KMS-11 (cell line): ENCODE measurements around the gene ACSF2.

Experiments used
- H2AFZ ChIP-seq: fragments of 200-600 bp; sonication (generic); 2 replicates; pipeline ENCODE4 v1.6.1; 2016; ENCODE audit warnings: antibody characterized with exemption, mixed run types, low read depth
- H3K27ac ChIP-seq: fragments of 200-600 bp; sonication (generic); 2 replicates; pipeline ENCODE4 v1.6.1; 2016; ENCODE audit warnings: mild to moderate bottlenecking, mixed run types
- H3K27me3 ChIP-seq: fragments of 200-600 bp; sonication (generic); 2 replicates; pipeline ENCODE4 v1.6.1; 2017; ENCODE audit warnings: mild to moderate bottlenecking, low read depth, mixed run types, moderate library complexity; ENCODE audit not compliant: insufficient read depth
- H3K36me3 ChIP-seq: fragments of 200-600 bp; sonication (generic); 2 replicates; pipeline ENCODE4 v1.6.1; 2017; ENCODE audit warnings: mild to moderate bottlenecking, mixed run types; ENCODE audit not compliant: insufficient read depth
- H3K4me1 ChIP-seq: fragments of 200-600 bp; sonication (generic); 2 replicates; pipeline ENCODE4 v1.6.1; 2016; ENCODE audit warnings: mild to moderate bottlenecking, low read depth, mixed run types; ENCODE audit not compliant: poor library complexity, severe bottlenecking
- H3K4me2 ChIP-seq: fragments of 200-600 bp; sonication (generic); 2 replicates; pipeline ENCODE4 v1.7.0; 2016; ENCODE audit warnings: mild to moderate bottlenecking, mixed run types
- H3K4me3 ChIP-seq: fragments of 200-600 bp; sonication (generic); IDR thresholded peaks from 2 replicates; pipeline ENCODE4 v1.6.1; 2017; ENCODE audit warnings: low read depth, low read length, mixed read lengths; ENCODE audit not compliant: insufficient read depth
- H3K79me2 ChIP-seq: fragments of 200-600 bp; sonication (generic); 2 replicates; pipeline ENCODE4 v1.6.1; 2016; ENCODE audit warnings: low read depth, mixed run types; ENCODE audit not compliant: insufficient read depth
- H3K9ac ChIP-seq: fragments of 200-600 bp; sonication (generic); 2 replicates; pipeline ENCODE4 v1.6.1; 2016; ENCODE audit warnings: mild to moderate bottlenecking, mixed run types
- H4K20me1 ChIP-seq: fragments of 200-600 bp; sonication (generic); 2 replicates; pipeline ENCODE4 v1.6.1; 2016; ENCODE audit warnings: mild to moderate bottlenecking, mixed run types; ENCODE audit not compliant: insufficient read depth
- CTCF ChIP-seq: fragments of 200-600 bp; sonication (generic); conservative IDR thresholded peaks from 2 replicates; pipeline ENCODE4 v1.6.1; 2017; ENCODE audit warnings: low read depth, mild to moderate bottlenecking, antibody characterized with exemption, low read length, moderate library complexity, mixed read lengths

Gene ACSF2

DNA sequence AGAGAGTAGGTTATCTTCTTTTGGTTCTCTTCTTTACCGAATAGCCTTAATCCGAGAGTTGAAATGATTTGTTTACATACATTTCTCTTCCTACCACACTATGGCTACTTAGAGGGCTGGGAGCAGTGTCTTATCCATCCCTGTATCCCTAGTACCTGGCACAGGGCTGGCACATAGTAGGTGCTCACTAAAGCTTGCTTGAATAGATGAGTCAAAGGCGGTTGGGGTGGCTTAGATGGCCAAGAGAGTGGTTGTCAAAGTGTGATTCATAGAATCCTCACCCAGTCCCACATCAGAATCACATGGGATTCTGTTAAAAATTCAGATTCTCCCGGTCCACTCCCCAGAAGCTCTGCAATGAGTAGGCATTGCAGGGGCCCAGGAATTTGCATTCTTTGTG, 31.6 kb downstream of the ACSF2 start:
- Histone ChIP-seq H3K27me3 (no peaks in the 10 kb centered on the region), H3K9ac (no peak overlapping the region), H3K36me3 (no peaks in the 10 kb centered on the region), H2AFZ (no peak overlapping the region), H3K4me3 (no peak overlapping the region), H3K27ac (no peak overlapping the region), H4K20me1 (no peaks in the 10 kb centered on the region), H3K79me2 (no peaks in the 10 kb centered on the region), H3K4me1 (no peaks in the 10 kb centered on the region), H3K4me2 (no peak overlapping the region)
- no peak for TF ChIP-seq CTCF

DNA sequence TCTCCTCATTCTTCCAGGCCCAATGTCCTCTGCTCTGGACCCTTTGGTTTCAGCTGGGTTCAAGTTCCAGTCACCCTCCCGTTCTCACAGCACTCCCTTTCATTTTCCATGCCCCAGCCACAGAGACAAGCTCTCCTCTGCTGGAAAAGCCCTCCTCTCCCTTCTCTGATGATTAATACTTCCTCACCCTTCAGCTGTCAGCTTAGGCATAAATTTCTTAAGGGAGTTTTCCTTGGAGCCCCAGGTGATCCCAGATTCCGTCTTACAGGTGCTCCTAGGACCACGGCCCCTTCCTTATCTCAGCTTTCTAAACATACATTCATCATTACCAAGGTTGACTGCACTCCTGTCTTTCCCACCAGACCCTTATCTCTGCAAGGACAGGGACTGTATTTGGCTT, 32.3 kb downstream of the ACSF2 start:
- no peaks in the 10 kb centered on the region for H4K20me1 ChIP-seq
- no peaks in the 10 kb centered on the region for H3K79me2 ChIP-seq
- no peak overlapping the region for H2AFZ ChIP-seq
- H3K4me2 ChIP-seq, result no peak overlapping the region
- no peak overlapping the region for H3K4me3 ChIP-seq
- no peak for TF ChIP-seq CTCF
- H3K27ac ChIP-seq, result no peak overlapping the region
- no peaks in the 10 kb centered on the region for H3K4me1 ChIP-seq
- H3K36me3 ChIP-seq, result no peaks in the 10 kb centered on the region
- H3K9ac ChIP-seq, result no peak overlapping the region
- no peaks in the 10 kb centered on the region for H3K27me3 ChIP-seq

DNA sequence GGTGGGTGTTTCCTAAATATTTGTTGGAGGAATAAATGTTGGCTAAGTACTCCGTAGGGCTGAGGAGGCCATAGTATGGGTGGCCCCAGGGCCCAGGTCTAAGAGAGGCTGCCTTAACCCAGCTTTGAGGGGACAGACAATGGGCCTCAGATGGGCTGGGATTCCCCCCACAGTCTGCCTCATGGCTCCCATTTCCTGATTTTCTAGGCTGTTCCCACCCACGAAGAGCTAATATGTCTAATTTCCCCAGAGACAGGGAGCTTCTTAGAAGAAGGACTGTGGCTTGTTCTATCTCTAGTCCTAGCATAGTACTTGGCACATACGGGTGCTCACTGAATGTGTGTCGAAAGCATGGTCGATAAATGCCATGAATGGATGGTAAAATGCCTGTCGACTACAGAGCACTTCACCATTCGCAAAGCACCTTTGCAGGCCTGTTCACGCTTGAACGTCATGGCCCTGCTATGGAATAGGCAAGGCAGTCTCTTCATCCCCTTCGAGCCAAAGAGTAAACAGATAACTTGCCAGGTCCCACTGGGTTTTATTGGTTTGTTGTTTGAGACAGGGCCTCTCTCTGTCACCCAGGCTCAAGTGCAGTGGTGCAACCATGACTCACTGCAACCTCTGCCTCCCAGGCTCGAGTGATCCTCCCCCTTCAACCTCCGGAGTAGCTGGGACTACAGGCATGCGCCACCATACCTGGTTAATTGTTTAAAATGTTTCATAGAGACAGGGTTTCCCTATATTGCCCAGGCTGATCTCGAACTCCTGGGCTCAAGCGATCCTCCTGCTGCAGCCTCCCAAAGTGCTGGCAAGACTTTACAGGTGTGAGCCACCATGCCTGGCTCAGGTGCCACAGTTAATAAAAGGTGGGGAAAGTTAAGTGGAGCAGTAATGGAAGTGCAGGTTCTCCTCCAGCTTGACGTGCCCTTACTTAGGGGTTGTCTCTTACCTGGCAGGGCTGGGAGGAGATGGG, 33.0 kb downstream of the ACSF2 start:
- Histone ChIP-seq H3K79me2 (no peaks in the 10 kb centered on the region), H3K4me1 (no peaks in the 10 kb centered on the region), H3K27ac (no peak overlapping the region), H3K36me3 (no peaks in the 10 kb centered on the region), H4K20me1 (no peaks in the 10 kb centered on the region), H3K27me3 (no peaks in the 10 kb centered on the region), H3K9ac (no peak overlapping the region), H3K4me3 (no peak overlapping the region), H3K4me2 (no peak overlapping the region), H2AFZ (no peak overlapping the region)
- TF ChIP-seq CTCF, result no peak

DNA sequence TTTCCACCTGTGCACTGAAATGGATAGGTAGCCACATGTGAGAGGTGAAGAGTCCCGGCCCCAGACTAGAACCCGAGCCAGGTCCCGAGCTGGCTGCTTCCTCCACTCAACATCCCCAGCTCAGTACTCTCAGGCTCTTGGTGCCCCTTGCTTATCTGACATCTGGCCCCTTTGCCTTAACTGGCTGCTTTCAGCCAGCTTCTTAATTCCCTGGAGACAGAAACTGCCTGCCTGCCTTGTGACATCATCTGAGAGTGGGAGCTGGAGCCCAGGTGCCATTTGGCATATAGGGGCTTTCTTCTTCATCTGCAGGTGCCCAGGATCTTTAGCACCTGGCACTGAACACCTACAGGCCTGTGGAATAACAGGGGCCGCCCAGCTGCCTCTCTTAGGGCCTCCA, 33.7 kb downstream of the ACSF2 start:
- H3K4me2 ChIP-seq, result no peak overlapping the region
- no peak overlapping the region for H2AFZ ChIP-seq
- no peaks in the 10 kb centered on the region for H3K27me3 ChIP-seq
- H3K27ac ChIP-seq, result no peak overlapping the region
- H3K36me3 ChIP-seq, result no peaks in the 10 kb centered on the region
- TF ChIP-seq CTCF, result no peak
- H3K4me3 ChIP-seq, result no peak overlapping the region
- H3K4me1 ChIP-seq, result no peaks in the 10 kb centered on the region
- H3K9ac ChIP-seq, result no peak overlapping the region
- H3K79me2 ChIP-seq, result no peaks in the 10 kb centered on the region
- H4K20me1 ChIP-seq, result no peaks in the 10 kb centered on the region
